ENCODE measurements around the gene LIMD2.

- TF ChIP-seq, protein P1, sequence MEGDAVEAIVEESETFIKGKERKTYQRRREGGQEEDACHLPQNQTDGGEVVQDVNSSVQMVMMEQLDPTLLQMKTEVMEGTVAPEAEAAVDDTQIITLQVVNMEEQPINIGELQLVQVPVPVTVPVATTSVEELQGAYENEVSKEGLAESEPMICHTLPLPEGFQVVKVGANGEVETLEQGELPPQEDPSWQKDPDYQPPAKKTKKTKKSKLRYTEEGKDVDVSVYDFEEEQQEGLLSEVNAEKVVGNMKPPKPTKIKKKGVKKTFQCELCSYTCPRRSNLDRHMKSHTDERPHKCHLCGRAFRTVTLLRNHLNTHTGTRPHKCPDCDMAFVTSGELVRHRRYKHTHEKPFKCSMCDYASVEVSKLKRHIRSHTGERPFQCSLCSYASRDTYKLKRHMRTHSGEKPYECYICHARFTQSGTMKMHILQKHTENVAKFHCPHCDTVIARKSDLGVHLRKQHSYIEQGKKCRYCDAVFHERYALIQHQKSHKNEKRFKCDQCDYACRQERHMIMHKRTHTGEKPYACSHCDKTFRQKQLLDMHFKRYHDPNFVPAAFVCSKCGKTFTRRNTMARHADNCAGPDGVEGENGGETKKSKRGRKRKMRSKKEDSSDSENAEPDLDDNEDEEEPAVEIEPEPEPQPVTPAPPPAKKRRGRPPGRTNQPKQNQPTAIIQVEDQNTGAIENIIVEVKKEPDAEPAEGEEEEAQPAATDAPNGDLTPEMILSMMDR (conservative IDR thresholded peaks at IDR 0.05): no peak
- no peak for TF ChIP-seq ZFX (IDR thresholded peaks at IDR 0.05)
Observed at GRCh38 chr17:63692195-63692816, 7.6 kb downstream of the LIMD2 start.

All from C4-2B (cell line).